Smooth muscle cell (in vitro differentiated cells): ENCODE data around the gene ITGA4. TPM values are rescaled to one million over a fixed set of nuclear protein-coding genes. Genes with fewer than 3 reads are reported as not detected.

Experiments
- DNase-seq: peaks from one replicate; lab custom pipeline; 2025; ENCODE audit not compliant: unreplicated experiment; lab: John Stamatoyannopoulos, UW
- H2AFZ ChIP-seq: fragments of 200-600 bp; sonication (generic); 2 replicates; pipeline ENCODE4 v1.6.0; 2016; ENCODE audit warnings: antibody characterized with exemption, low read depth, mild to moderate bottlenecking
- H3F3A ChIP-seq: fragments of 200-600 bp; sonication (generic); 2 replicates; pipeline ENCODE4 v1.6.0; 2017; ENCODE audit warnings: antibody characterized with exemption, low read depth
- H3K27ac ChIP-seq: fragments of 200-600 bp; sonication (generic); 2 replicates; pipeline ENCODE4 v1.5.1; 2016; ENCODE audit warnings: low read depth, mild to moderate bottlenecking
- H3K27me3 ChIP-seq: fragments of 200-600 bp; sonication (generic); 2 replicates; pipeline ENCODE4 v1.6.1; 2016; ENCODE audit warnings: low read depth, mild to moderate bottlenecking
- H3K36me3 ChIP-seq: fragments of 200-600 bp; sonication (generic); 2 replicates; pipeline ENCODE4 v1.5.1; 2016; ENCODE audit warnings: low read depth
- H3K4me1 ChIP-seq: fragments of 200-600 bp; sonication (generic); 2 replicates; pipeline ENCODE4 v1.5.1; 2016; ENCODE audit warnings: low read depth
- H3K4me2 ChIP-seq: fragments of 200-600 bp; sonication (generic); 2 replicates; pipeline ENCODE4 v1.6.0; 2016; ENCODE audit warnings: mild to moderate bottlenecking
- H3K4me3 ChIP-seq: fragments of 200-600 bp; sonication (generic); 2 replicates; pipeline ENCODE4 v1.5.1; 2016; ENCODE audit warnings: mild to moderate bottlenecking
- H3K79me2 ChIP-seq: fragments of 200-600 bp; sonication (generic); 2 replicates; pipeline ENCODE4 v1.6.0; 2016; ENCODE audit warnings: low read depth, mild to moderate bottlenecking
- H3K9ac ChIP-seq: fragments of 200-600 bp; sonication (generic); 2 replicates; pipeline ENCODE4 v1.6.0; 2016; ENCODE audit warnings: low read depth
- H3K9me3 ChIP-seq: fragments of 200-600 bp; sonication (generic); replicated peaks from 2 replicates; pipeline ENCODE4 v1.5.1; 2016; ENCODE audit warnings: low read depth
- H4K20me1 ChIP-seq: fragments of 200-600 bp; sonication (generic); 2 replicates; pipeline ENCODE4 v1.6.0; 2016; ENCODE audit warnings: low read depth
- CTCF ChIP-seq: fragments of 200-600 bp; sonication (generic); IDR thresholded peaks from 2 replicates; pipeline ENCODE4 v1.5.1; 2017; ENCODE audit warnings: borderline replicate concordance, mild to moderate bottlenecking, antibody characterized with exemption; ENCODE audit not compliant: insufficient read depth, poor library complexity, severe bottlenecking
- WGBS: methylation state at CpG from one replicate; pipeline ENCODE4 v1.1.7; 2016; ENCODE audit warnings: low lambda C conversion rate; 5-methylcytosine and 5-hydroxymethylcytosine counted together
- polyA plus RNA-seq: library from polyadenylated mRNA; unstranded; fragments of >200 nt; fragmentation: Nextera tagmentation; extraction: Ambion mirVana; gene quantifications from 2 replicates; pipeline ENCODE4 v1.2.1, GENCODE V29; 2016
- total RNA-seq: library from RNA; depleted of rRNA; stranded (reverse); fragments of >200 nt; gene quantifications from 2 replicates; pipeline ENCODE4 v1.2.3, GENCODE V29; 2014

ITGA4 gene
- total and polyA plus RNA-seq, 2 experiments from 2014 or later = 7.1 to 16.3 TPM

- no peak overlapping the region for H2AFZ ChIP-seq
- H3K27me3 ChIP-seq = no peaks in the 10 kb centered on the region
- no peak overlapping the region for H3K4me3 ChIP-seq
- H3K4me2 ChIP-seq = no peak overlapping the region
- no peaks in the 10 kb centered on the region for H3K4me1 ChIP-seq
- no peak for TF ChIP-seq CTCF
- H3K79me2 ChIP-seq = no peaks in the 10 kb centered on the region
- 91% methylated on average over 1 of the region's 1 CpG for WGBS
- no peaks in the 10 kb centered on the region for H3K9me3 ChIP-seq
- no peak overlapping the region for H3K9ac ChIP-seq
- no peaks in the 10 kb centered on the region for H3K36me3 ChIP-seq
- H4K20me1 ChIP-seq = no peaks in the 10 kb centered on the region
- H3K27ac ChIP-seq = no peak overlapping the region
- DNase-seq = no peak
- no peaks in the 10 kb centered on the region for H3F3A ChIP-seq
These were observed 26.7 kb downstream of the ITGA4 start for GRCh38 chr2:181483876-181484275.

- Histone ChIP-seq H3K36me3 (no peaks in the 10 kb centered on the region), H3K27me3 (no peaks in the 10 kb centered on the region), H3F3A (no peaks in the 10 kb centered on the region), H3K4me2 (no peak overlapping the region), H3K9ac (no peak overlapping the region), H3K4me1 (no peaks in the 10 kb centered on the region), H2AFZ (no peak overlapping the region), H3K4me3 (no peak overlapping the region), H3K9me3 (no peaks in the 10 kb centered on the region), H3K79me2 (no peaks in the 10 kb centered on the region), H4K20me1 (no peaks in the 10 kb centered on the region), H3K27ac (no peak overlapping the region)
- TF ChIP-seq CTCF = no peak
- DNase-seq = no peak
- WGBS = 84% methylated on average over 5 of the region's 5 CpGs
These were observed 27.9 kb downstream of the ITGA4 start for GRCh38 chr2:181484851-181485637.

- no peak overlapping the region for H3K4me2 ChIP-seq
- no peaks in the 10 kb centered on the region for H3K4me1 ChIP-seq
- no peak for TF ChIP-seq CTCF
- H3K4me3 ChIP-seq = no peak overlapping the region
- no peak overlapping the region for H3K27ac ChIP-seq
- WGBS = 86% methylated on average over 3 of the region's 3 CpGs
- H3K79me2 ChIP-seq = no peaks in the 10 kb centered on the region
- H3F3A ChIP-seq = no peaks in the 10 kb centered on the region
- no peaks in the 10 kb centered on the region for H3K9me3 ChIP-seq
- H4K20me1 ChIP-seq = no peaks in the 10 kb centered on the region
- H3K9ac ChIP-seq = no peak overlapping the region
- no peaks in the 10 kb centered on the region for H3K36me3 ChIP-seq
- DNase-seq = no peak
- H3K27me3 ChIP-seq = no peaks in the 10 kb centered on the region
- H2AFZ ChIP-seq = no peak overlapping the region
These were observed 28.4 kb downstream of the ITGA4 start for GRCh38 chr2:181485638-181485946.

- Histone ChIP-seq H3K9ac (no peak overlapping the region), H3K4me2 (no peak overlapping the region), H3K9me3 (no peaks in the 10 kb centered on the region), H3K4me3 (no peak overlapping the region), H3K79me2 (no peaks in the 10 kb centered on the region), H3K36me3 (peaks cover 3% of the 10 kb centered on the region), H2AFZ (no peak overlapping the region), H3K27me3 (no peaks in the 10 kb centered on the region), H3F3A (no peaks in the 10 kb centered on the region), H3K27ac (no peak overlapping the region), H4K20me1 (no peaks in the 10 kb centered on the region), H3K4me1 (no peaks in the 10 kb centered on the region)
- no peak for TF ChIP-seq CTCF
- 90% methylated on average over 4 of the region's 4 CpGs for WGBS
- DNase-seq = no peak
These were observed 42.0 kb downstream of the ITGA4 start for GRCh38 chr2:181499231-181499630.
